ENCODE measurements around the gene ADAMTSL2. TPM values are rescaled to one million over a fixed set of nuclear protein-coding genes. Genes with fewer than 3 reads are reported as not detected.

The ADAMTSL2 gene
- total and polyA plus RNA-seq, 2 of the 13 experiments (the other 11 are each of a cell fraction or from before 2014, with no cell fraction given), result 1.9 to 3.8 TPM

DNA sequence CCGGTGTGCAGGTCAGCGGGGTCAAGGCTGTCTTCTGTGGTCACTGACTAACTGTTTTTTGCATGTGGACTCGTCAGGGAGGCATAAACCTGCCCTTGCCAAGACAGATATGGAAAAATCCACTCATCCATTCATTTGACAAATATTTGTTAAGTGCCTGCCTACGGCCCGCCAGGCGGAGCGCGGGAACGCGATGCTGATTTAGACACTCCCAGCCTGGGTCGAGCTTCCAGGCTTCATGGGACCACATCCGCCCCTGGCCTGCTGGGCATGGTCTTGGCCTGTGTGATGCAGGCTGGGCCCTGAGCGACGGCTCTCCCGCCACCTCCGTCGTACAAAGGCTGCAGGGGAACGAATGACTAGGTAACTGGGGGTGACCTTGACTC, 27.9 kb upstream of the ADAMTSL2 start (continued):
- TF ChIP-seq, protein P1, sequence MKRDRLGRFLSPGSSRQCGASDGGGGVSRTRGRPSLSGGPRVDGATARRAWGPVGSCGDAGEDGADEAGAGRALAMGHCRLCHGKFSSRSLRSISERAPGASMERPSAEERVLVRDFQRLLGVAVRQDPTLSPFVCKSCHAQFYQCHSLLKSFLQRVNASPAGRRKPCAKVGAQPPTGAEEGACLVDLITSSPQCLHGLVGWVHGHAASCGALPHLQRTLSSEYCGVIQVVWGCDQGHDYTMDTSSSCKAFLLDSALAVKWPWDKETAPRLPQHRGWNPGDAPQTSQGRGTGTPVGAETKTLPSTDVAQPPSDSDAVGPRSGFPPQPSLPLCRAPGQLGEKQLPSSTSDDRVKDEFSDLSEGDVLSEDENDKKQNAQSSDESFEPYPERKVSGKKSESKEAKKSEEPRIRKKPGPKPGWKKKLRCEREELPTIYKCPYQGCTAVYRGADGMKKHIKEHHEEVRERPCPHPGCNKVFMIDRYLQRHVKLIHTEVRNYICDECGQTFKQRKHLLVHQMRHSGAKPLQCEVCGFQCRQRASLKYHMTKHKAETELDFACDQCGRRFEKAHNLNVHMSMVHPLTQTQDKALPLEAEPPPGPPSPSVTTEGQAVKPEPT (CRISPR knock-in tag; IDR thresholded peaks at IDR 0.05; ENCODE audit: low read depth), result no peak
- no peak for TF ChIP-seq GLI4 (CRISPR knock-in tag; IDR thresholded peaks at IDR 0.05; ENCODE audit: borderline replicate concordance)
- no peak for TF ChIP-seq ISX (CRISPR knock-in tag; conservative IDR thresholded peaks at IDR 0.05)
- peak; percentile 69; the same call in 1 of the 2 replicates for TF ChIP-seq KDM2A (CRISPR knock-in tag; IDR thresholded peaks at IDR 0.05; ENCODE audit: borderline replicate concordance, low read depth)
- TF ChIP-seq, protein P2, sequence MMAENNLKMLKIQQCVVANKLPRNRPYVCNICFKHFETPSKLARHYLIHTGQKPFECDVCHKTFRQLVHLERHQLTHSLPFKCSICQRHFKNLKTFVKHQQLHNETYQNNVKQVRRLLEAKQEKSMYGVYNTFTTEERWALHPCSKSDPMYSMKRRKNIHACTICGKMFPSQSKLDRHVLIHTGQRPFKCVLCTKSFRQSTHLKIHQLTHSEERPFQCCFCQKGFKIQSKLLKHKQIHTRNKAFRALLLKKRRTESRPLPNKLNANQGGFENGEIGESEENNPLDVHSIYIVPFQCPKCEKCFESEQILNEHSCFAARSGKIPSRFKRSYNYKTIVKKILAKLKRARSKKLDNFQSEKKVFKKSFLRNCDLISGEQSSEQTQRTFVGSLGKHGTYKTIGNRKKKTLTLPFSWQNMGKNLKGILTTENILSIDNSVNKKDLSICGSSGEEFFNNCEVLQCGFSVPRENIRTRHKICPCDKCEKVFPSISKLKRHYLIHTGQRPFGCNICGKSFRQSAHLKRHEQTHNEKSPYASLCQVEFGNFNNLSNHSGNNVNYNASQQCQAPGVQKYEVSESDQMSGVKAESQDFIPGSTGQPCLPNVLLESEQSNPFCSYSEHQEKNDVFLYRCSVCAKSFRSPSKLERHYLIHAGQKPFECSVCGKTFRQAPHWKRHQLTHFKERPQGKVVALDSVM (CRISPR knock-in tag; IDR thresholded peaks at IDR 0.05), result no peak; the same call in 1 of the 2 replicates
- TF ChIP-seq, protein P3, sequence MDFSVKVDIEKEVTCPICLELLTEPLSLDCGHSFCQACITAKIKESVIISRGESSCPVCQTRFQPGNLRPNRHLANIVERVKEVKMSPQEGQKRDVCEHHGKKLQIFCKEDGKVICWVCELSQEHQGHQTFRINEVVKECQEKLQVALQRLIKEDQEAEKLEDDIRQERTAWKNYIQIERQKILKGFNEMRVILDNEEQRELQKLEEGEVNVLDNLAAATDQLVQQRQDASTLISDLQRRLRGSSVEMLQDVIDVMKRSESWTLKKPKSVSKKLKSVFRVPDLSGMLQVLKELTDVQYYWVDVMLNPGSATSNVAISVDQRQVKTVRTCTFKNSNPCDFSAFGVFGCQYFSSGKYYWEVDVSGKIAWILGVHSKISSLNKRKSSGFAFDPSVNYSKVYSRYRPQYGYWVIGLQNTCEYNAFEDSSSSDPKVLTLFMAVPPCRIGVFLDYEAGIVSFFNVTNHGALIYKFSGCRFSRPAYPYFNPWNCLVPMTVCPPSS (IDR thresholded peaks at IDR 0.05), result no peak
- TF ChIP-seq ZNF460 (CRISPR knock-in tag; IDR thresholded peaks at IDR 0.05; ENCODE audit: borderline replicate concordance), result no peak
- TF ChIP-seq, protein P4, sequence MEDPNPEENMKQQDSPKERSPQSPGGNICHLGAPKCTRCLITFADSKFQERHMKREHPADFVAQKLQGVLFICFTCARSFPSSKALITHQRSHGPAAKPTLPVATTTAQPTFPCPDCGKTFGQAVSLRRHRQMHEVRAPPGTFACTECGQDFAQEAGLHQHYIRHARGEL (CRISPR knock-in tag; IDR thresholded peaks at IDR 0.05), result no peak
- no peak for TF ChIP-seq MTF1 (CRISPR knock-in tag; IDR thresholded peaks at IDR 0.05)
- 0 out of 2 replicates have a peak, but pooled peaks have one; percentile 18 for TF ChIP-seq KDM1A (CRISPR knock-in tag; IDR thresholded peaks at IDR 0.05)
- peak; percentile 89 for TF ChIP-seq HOXD1 (CRISPR knock-in tag; IDR thresholded peaks at IDR 0.05)
- peak; percentile 58 for TF ChIP-seq BRD4 (CRISPR knock-in tag; IDR thresholded peaks at IDR 0.05)
- TF ChIP-seq ZNF792 (CRISPR knock-in tag; IDR thresholded peaks at IDR 0.05), result no peak; the same call in 1 of the 2 replicates
- no peak for TF ChIP-seq GATA4 (IDR thresholded peaks at IDR 0.05; ENCODE audit: borderline replicate concordance, low read depth)
- TF ChIP-seq KMT2B (CRISPR knock-in tag; IDR thresholded peaks at IDR 0.05), result peak; percentile 59
- no peak for TF ChIP-seq NR1H2 (CRISPR knock-in tag; IDR thresholded peaks at IDR 0.05; ENCODE audit: borderline replicate concordance, low read depth)
- no peak for TF ChIP-seq ZNF562 (CRISPR knock-in tag; IDR thresholded peaks at IDR 0.05; ENCODE audit: borderline replicate concordance)
- no peak for TF ChIP-seq NFYB (CRISPR knock-in tag; IDR thresholded peaks at IDR 0.05)
- no peak for TF ChIP-seq JDP2 (CRISPR knock-in tag; IDR thresholded peaks at IDR 0.05; ENCODE audit: borderline replicate concordance)
- peak; percentile 65 for TF ChIP-seq DR1 (CRISPR knock-in tag; IDR thresholded peaks at IDR 0.05)
- no peak for TF ChIP-seq PAX8 (CRISPR knock-in tag; IDR thresholded peaks at IDR 0.05; ENCODE audit: borderline replicate concordance)
- TF ChIP-seq, protein P5, sequence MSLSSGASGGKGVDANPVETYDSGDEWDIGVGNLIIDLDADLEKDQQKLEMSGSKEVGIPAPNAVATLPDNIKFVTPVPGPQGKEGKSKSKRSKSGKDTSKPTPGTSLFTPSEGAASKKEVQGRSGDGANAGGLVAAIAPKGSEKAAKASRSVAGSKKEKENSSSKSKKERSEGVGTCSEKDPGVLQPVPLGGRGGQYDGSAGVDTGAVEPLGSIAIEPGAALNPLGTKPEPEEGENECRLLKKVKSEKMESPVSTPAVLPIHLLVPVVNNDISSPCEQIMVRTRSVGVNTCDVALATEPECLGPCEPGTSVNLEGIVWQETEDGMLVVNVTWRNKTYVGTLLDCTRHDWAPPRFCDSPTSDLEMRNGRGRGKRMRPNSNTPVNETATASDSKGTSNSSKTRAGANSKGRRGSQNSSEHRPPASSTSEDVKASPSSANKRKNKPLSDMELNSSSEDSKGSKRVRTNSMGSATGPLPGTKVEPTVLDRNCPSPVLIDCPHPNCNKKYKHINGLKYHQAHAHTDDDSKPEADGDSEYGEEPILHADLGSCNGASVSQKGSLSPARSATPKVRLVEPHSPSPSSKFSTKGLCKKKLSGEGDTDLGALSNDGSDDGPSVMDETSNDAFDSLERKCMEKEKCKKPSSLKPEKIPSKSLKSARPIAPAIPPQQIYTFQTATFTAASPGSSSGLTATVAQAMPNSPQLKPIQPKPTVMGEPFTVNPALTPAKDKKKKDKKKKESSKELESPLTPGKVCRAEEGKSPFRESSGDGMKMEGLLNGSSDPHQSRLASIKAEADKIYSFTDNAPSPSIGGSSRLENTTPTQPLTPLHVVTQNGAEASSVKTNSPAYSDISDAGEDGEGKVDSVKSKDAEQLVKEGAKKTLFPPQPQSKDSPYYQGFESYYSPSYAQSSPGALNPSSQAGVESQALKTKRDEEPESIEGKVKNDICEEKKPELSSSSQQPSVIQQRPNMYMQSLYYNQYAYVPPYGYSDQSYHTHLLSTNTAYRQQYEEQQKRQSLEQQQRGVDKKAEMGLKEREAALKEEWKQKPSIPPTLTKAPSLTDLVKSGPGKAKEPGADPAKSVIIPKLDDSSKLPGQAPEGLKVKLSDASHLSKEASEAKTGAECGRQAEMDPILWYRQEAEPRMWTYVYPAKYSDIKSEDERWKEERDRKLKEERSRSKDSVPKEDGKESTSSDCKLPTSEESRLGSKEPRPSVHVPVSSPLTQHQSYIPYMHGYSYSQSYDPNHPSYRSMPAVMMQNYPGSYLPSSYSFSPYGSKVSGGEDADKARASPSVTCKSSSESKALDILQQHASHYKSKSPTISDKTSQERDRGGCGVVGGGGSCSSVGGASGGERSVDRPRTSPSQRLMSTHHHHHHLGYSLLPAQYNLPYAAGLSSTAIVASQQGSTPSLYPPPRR (CRISPR knock-in tag; IDR thresholded peaks at IDR 0.05; ENCODE audit: borderline replicate concordance), result peak; percentile 66
